PC-3 (cell line): ENCODE data around the gene BAZ1A. TPM values are rescaled to one million over a fixed set of nuclear protein-coding genes. Genes with fewer than 3 reads are reported as not detected.

ENCODE experiments used
- ATAC-seq: fragments of 200-7000 bp; cut with Tn5 transposase; 2 replicates; pipeline ENCODE4 v1.9.1; 2020; ENCODE audit warnings: mild to moderate bottlenecking, moderate library complexity
- BruUV-seq: library from RNA; stranded (reverse); fragments of 400-500 nt; replicated peaks from 2 replicates; lab custom pipeline; 2021; lab: Mats Ljungman, UMichigan
- CTCF ChIA-PET: fragments of 300-600 bp; sonication (Branson Sonifier 250); formaldehyde crosslinking; loops from one replicate; lab custom pipeline; 2022; ENCODE audit warnings: antibody characterized with exemption; lab: Charles Lee
- POLR2A ChIA-PET: fragments of 300-600 bp; sonication (Branson Sonifier 250); formaldehyde crosslinking; loops from one replicate; lab custom pipeline; 2022; ENCODE audit warnings: antibody characterized with exemption; ENCODE audit not compliant: unreplicated experiment; lab: Charles Lee
- DNase-seq: peaks from one replicate; pipeline ENCODE4 v3.0.0-alpha.2; 2015
- H2AFZ ChIP-seq: fragments of 300-600 bp; sonication (generic); 2 replicates; pipeline ENCODE4 v1.6.0; 2016; ENCODE audit warnings: antibody characterized with exemption, low read length
- H3F3A ChIP-seq: fragments of 300-600 bp; sonication (generic); one replicate; pipeline ENCODE4 v1.6.0; 2017; ENCODE audit warnings: antibody characterized with exemption, low read length, control low read depth, mild to moderate bottlenecking; ENCODE audit not compliant: unreplicated experiment
- H3K27ac ChIP-seq: fragments of 300-600 bp; sonication (generic); 2 replicates; pipeline ENCODE4 v1.5.1; 2016; ENCODE audit warnings: mild to moderate bottlenecking, low read length
- H3K27me3 ChIP-seq: fragments of 300-600 bp; sonication (generic); 2 replicates; pipeline ENCODE4 v1.6.1; 2016; ENCODE audit warnings: low read length, mixed read lengths
- H3K36me3 ChIP-seq: fragments of 300-600 bp; sonication (generic); 2 replicates; pipeline ENCODE4 v1.6.1; 2016; ENCODE audit warnings: low read depth, mixed run types, low read length, mixed read lengths
- H3K4me1 ChIP-seq: fragments of 300-600 bp; sonication (generic); 2 replicates; pipeline ENCODE4 v1.5.1; 2016; ENCODE audit warnings: low read length; ENCODE audit not compliant: insufficient read depth
- H3K4me2 ChIP-seq: fragments of 300-600 bp; sonication (generic); 2 replicates; pipeline ENCODE4 v1.6.0; 2016; ENCODE audit warnings: low read length
- H3K4me3 ChIP-seq: fragments of 300-600 bp; sonication (generic); 2 replicates; pipeline ENCODE4 v1.5.1; 2016; ENCODE audit warnings: mild to moderate bottlenecking, low read length, mixed read lengths
- H3K79me2 ChIP-seq: fragments of 300-600 bp; sonication (generic); 2 replicates; pipeline ENCODE4 v1.6.1; 2017; ENCODE audit warnings: low read length, mixed read lengths
- H3K9ac ChIP-seq: fragments of 300-600 bp; sonication (generic); 2 replicates; pipeline ENCODE4 v1.6.0; 2016; ENCODE audit warnings: mild to moderate bottlenecking, low read length
- H3K9me2 ChIP-seq: fragments of 300-600 bp; sonication (generic); replicated peaks from 2 replicates; pipeline ENCODE4 v1.6.1; 2016; ENCODE audit warnings: mixed run types, low read length, mixed read lengths
- H3K9me3 ChIP-seq: fragments of 300-600 bp; sonication (generic); 2 replicates; pipeline ENCODE4 v1.6.1; 2016; ENCODE audit warnings: low read length, mixed read lengths
- H4K20me1 ChIP-seq: fragments of 300-600 bp; sonication (generic); 2 replicates; pipeline ENCODE4 v1.6.1; 2016; ENCODE audit warnings: low read length, mixed read lengths
- CTCF ChIP-seq: fragments of 300-600 bp; sonication (generic); conservative IDR thresholded peaks from 2 replicates; pipeline ENCODE4 v1.5.1; 2017; ENCODE audit warnings: antibody characterized with exemption, low read depth, mild to moderate bottlenecking, low read length
- EZH2 ChIP-seq: fragments of 300-600 bp; sonication (generic); IDR thresholded peaks from one replicate; pipeline ENCODE4 v1.6.1; 2017; ENCODE audit warnings: antibody characterized with exemption, mild to moderate bottlenecking, low read length; ENCODE audit not compliant: unreplicated experiment
- EZH2phosphoT487 ChIP-seq: fragments of 300-600 bp; sonication (generic); IDR thresholded peaks from 2 replicates; pipeline ENCODE4 v1.6.1; 2018; ENCODE audit warnings: mild to moderate bottlenecking, antibody characterized with exemption, low read length, borderline replicate concordance
- intact Hi-C: fragments of 100-400 bp; cut with micrococcal nuclease; formaldehyde crosslinking; loops from 2 replicates; pipeline ENCODE4 v1.9.0; 2023
- total RNA-seq: library from RNA; depleted of rRNA; stranded (reverse); fragments of >200 nt; gene quantifications from 2 replicates; pipeline ENCODE4 v1.2.3, GENCODE V29; 2014

Gene BAZ1A
- total RNA-seq, 1 experiment from 2014 or later: 24.7 TPM

DNA sequence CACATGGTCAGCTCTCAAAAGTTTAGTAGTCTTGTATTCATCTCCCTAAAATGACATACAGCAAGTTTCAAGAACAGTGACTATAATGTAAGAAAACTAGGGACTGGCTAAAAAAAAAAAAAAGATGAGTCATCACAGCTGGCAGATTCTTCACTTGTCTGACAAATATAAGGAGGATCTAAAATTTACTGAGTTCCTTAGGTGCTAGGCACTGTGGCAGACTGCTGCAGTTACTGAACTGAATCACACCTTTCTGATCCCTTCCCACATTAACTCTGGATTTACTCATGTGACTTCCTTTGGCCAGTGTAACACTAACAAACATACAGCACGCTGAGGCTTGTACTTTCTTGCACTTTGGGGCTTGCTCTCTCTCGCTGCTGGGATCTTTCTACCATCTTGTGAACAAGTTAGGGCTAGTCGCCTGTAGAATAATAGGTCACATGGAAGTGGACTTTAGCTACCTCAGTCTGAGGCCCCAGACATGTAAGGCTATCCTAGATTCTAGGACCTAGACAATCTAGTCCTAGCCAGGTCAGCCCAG is 32.1 kb downstream of the BAZ1A start:
- H2AFZ ChIP-seq: no peak overlapping the region
- peaks cover 3% of the 10 kb centered on the region; the same call in 1 of the 2 replicates for H3K36me3 ChIP-seq
- peak; percentile 83 for ATAC-seq
- intact Hi-C loops: no loop called here
- H3K4me3 ChIP-seq: no peak overlapping the region
- CTCF ChIA-PET: no interaction called here
- 0 out of 2 replicates have a peak, but pooled peaks cover 3% of the 10 kb centered on the region for H4K20me1 ChIP-seq
- POLR2A ChIA-PET: no interaction called here
- DNase-seq: peak; percentile 60
- H3K9me2 ChIP-seq: no peaks in the 10 kb centered on the region
- H3K4me1 ChIP-seq: peaks cover 14% of the 10 kb centered on the region
- H3K79me2 ChIP-seq: 0 out of 2 replicates have a peak, but pooled peaks cover 11% of the 10 kb centered on the region
- no TSS peak for BruUV-seq
- no peaks in the 10 kb centered on the region for H3F3A ChIP-seq
- H3K9ac ChIP-seq: no peak overlapping the region
- no peak overlapping the region; the same call in 1 of the 2 replicates for H3K27ac ChIP-seq
- TF ChIP-seq EZH2phosphoT487 (no peak), CTCF (no peak), EZH2 (no peak)
- no peak overlapping the region for H3K4me2 ChIP-seq
- H3K9me3 ChIP-seq: no peaks in the 10 kb centered on the region
- no peaks in the 10 kb centered on the region for H3K27me3 ChIP-seq

GRCh38 chr14:34837801-34838322 is 37.3 kb downstream of the BAZ1A start:
- intact Hi-C loops: no loop called here

More at GRCh38 chr14:34837801-34838322, 37.3 kb downstream of the BAZ1A start:
- BruUV-seq: no TSS peak
- H4K20me1 ChIP-seq: no peaks in the 10 kb centered on the region
- H3K27ac ChIP-seq: peak overlapping the region; percentile 34
- H3K9me3 ChIP-seq: no peaks in the 10 kb centered on the region
- TF ChIP-seq EZH2phosphoT487: no peak
- no peak for TF ChIP-seq EZH2
- TF ChIP-seq CTCF: no peak
- no peak overlapping the region for H2AFZ ChIP-seq
- ATAC-seq (peak; percentile 99), DNase-seq (peak; percentile 66)
- H3F3A ChIP-seq: no peaks in the 10 kb centered on the region
- no peak overlapping the region for H3K9ac ChIP-seq
- peaks cover 15% of the 10 kb centered on the region for H3K4me1 ChIP-seq
- no peaks in the 10 kb centered on the region for H3K9me2 ChIP-seq
- H3K27me3 ChIP-seq: no peaks in the 10 kb centered on the region
- ChIA-PET POLR2A (no interaction called here), CTCF (no interaction called here)
- H3K4me3 ChIP-seq: no peak overlapping the region
- no peaks in the 10 kb centered on the region for H3K36me3 ChIP-seq
- H3K4me2 ChIP-seq: peak overlapping the region; percentile 0; the same call in 1 of the 2 replicates
- H3K79me2 ChIP-seq: peaks cover 11% of the 10 kb centered on the region; the same call in 1 of the 2 replicates
